SIG-M5 (cell line): Measurements from ENCODE around the gene CABCOCO1.

Source experiments
- DNase-seq: peaks from one replicate; lab custom pipeline; 2025; lab: John Stamatoyannopoulos, UW

CABCOCO1 gene

GRCh38 chr10:61757001-61757400, 94.3 kb downstream of the CABCOCO1 start:
- DNase-seq = no peak

GRCh38 chr10:61757525-61758397, 95.0 kb downstream of the CABCOCO1 start:
- DNase-seq = no peak

GRCh38 chr10:61758433-61758832, 95.7 kb downstream of the CABCOCO1 start:
- no peak for DNase-seq

GRCh38 chr10:61759751-61760150, 97.0 kb downstream of the CABCOCO1 start:
- DNase-seq = no peak

GRCh38 chr10:61760943-61761824, 98.5 kb downstream of the CABCOCO1 start:
- DNase-seq = no peak

- no peak for DNase-seq
These were observed 99.1 kb downstream of the CABCOCO1 start for GRCh38 chr10:61761825-61762217.

- DNase-seq = no peak
These were observed 101.0 kb downstream of the CABCOCO1 start for GRCh38 chr10:61763778-61764177.

- no peak for DNase-seq
These were observed 101.8 kb downstream of the CABCOCO1 start for GRCh38 chr10:61764486-61764885.

DNA sequence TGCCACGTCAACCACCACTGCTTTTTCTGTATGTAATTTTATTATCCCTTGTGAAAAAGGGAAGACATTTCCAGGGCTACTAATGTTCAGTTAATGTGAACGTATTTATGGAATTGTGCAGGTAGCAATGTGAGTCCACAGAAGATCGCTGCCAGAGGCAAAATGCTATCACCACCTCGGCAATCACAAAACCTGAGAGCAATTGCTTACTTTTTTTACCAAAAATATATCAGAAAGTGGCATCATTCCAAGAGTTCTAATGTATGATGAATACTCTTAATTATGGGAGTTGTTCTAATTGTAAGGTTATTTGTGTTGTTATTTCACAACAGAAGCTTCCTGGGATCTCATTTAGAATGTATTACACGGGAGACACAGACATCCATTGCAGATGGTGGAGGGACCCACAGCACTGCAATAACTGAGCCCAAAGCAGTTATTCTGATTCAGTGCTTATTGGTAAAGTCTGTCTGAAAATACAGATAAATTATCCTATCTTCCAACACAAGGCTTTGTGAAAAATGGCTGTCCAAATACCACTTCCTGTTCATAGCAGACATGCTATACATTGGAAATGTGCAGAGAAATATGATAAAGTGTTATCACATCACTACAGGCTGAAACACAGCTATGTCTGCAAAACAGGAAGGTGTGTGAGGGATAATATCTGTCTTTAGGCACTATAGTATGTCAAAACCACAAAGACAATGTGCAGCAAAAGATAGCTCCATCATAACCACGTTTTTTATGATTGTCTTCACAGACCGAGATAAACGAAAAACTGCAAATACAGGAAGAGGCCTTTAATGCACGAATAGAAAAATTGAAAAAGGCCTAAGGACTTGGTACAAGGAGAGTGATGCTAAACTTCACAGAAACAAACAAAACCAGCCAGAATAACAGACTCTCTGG, 102.7 kb downstream of the CABCOCO1 start:
- no peak for DNase-seq

GRCh38 chr10:61766927-61767326, 104.2 kb downstream of the CABCOCO1 start:
- no peak for DNase-seq

DNA sequence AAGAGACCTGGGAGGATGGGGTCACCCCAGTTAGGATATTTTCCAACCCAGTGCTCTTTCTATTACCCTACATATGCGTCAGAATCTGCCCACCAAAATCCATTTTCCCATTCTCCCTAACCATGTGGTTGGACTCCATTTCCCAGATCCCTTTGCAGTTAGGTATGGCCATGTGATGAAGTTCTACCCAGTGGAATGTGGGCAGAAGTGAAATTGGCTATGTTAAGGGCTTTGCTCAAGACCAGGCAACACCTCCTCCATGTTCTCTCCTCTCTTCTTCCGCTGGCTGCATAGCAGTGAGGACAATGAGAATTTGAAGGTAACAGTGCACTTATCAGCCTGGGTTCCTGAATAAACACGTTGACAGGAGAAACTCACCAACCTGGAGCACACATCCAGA, 111.3 kb downstream of the CABCOCO1 start:
- DNase-seq = no peak

- DNase-seq = no peak
These were observed 112.4 kb downstream of the CABCOCO1 start for GRCh38 chr10:61775111-61775510.

DNA sequence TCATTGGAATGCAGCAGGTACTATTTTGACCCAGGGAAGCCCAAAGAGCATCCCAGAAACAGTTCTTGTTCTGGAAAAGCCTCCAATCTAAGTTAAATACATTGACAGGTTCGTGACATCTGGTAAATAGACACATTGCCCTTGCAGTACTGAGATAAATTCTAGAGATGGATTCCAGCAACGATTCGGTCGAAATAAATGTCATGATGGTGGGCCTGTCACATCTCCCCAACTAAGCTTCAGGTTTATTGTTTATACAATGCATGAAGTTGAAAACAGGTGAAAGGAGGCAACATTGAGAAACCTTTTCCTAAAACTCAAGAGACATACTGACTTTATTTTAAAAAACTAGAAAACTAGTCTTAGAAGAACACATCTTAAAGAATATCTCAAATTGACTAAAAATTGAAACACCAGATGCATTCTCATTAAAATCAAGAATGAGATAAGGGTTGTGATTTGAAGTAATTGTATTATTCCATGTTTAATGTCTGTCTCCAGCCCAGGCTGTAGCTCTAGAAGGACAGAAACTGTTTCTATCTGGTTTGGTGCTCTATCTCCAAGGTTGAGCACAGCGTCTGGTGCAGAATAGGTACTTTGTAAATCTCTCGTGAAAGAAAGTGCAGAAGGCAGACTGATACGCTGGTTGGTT, 114.0 kb downstream of the CABCOCO1 start:
- DNase-seq = no peak

- no peak for DNase-seq
These were observed 115.4 kb downstream of the CABCOCO1 start for GRCh38 chr10:61778137-61778536.

DNA sequence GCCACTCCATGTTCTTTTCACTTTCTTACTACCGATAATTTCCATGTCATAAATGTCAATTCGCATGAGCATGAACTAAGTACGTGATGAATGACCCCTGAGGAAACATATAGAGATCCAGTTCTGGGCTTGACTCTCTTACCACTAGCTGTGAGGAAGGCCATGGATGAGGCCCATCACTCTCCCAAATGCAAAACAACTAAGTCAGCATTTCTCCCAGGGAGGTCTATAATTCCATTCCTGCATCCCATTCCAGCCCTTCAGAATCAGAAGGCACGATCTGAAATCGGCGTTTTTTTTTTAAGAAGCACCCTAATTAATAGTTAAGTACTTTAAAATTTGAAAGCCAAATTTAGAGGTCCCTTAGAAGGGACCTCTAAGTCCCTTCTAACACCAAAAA, 116.5 kb downstream of the CABCOCO1 start:
- no peak for DNase-seq

- DNase-seq = no peak
These were observed 117.4 kb downstream of the CABCOCO1 start for GRCh38 chr10:61779950-61780659.

- DNase-seq = no peak
These were observed 118.0 kb downstream of the CABCOCO1 start for GRCh38 chr10:61780732-61781131.

DNA sequence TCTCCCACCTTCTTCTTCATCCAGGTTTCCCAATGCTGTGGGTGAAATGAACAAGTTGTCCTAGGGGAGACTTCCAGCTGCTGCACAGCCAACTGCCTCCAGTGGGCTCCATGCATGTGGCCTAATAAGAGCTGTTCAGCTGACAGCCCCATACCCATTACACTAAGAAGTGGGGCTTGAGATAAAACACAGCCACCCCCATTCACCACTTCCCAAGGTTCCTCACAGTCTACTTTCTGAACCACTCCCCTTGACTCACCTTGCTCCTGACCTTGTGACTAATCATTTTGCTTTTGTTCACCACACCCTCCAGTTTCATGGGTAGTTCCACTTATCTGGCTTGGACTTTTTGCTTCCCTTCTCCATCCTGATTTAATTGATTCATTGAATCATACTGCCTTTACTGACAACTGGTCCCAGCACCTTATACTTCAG, 119.3 kb downstream of the CABCOCO1 start:
- no peak for DNase-seq

- no peak for DNase-seq
These were observed 121.8 kb downstream of the CABCOCO1 start for GRCh38 chr10:61784354-61785133.
